Neural progenitor cell (in vitro differentiated cells): ENCODE data around the gene GAGE12J.

ENCODE experiments used
- EZH2 ChIP-seq: fragments of 200-600 bp; sonication (generic); IDR thresholded peaks from 2 replicates; pipeline ENCODE4 v1.6.1; 2017; ENCODE audit warnings: antibody characterized with exemption, mild to moderate bottlenecking, moderate library complexity
- EZH2phosphoT487 ChIP-seq: fragments of 200-600 bp; sonication (generic); IDR thresholded peaks from 2 replicates; pipeline ENCODE4 v1.6.1; 2017; ENCODE audit warnings: antibody characterized with exemption
- TF ChIP-seq, protein P1 (sequence below): fragments of 200-600 bp; sonication (generic); IDR thresholded peaks from 2 replicates; pipeline ENCODE4 v1.5.1; 2017; ENCODE audit warnings: antibody characterized with exemption, mild to moderate bottlenecking

DNA sequence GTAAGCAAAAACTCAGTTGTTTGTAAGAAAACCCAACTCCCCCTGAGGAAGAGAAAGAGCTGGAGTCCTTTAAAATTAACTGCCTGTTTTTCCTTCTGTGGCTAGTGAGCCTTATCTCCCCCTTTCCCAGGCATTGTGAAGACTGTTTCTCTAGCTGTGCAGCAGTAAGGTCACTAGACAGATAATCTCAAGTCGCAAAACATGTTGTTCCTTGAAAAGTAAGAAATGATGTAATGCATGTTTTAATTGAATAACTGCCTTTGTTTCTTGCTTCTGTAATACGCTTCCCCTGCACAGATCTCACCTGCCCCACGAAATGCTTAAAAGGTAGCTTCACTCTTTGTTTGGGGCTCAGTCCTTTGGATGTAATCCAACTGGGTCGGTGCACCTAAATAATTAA is 5.8 kb upstream of the GAGE12J start:
- TF ChIP-seq, protein P1, sequence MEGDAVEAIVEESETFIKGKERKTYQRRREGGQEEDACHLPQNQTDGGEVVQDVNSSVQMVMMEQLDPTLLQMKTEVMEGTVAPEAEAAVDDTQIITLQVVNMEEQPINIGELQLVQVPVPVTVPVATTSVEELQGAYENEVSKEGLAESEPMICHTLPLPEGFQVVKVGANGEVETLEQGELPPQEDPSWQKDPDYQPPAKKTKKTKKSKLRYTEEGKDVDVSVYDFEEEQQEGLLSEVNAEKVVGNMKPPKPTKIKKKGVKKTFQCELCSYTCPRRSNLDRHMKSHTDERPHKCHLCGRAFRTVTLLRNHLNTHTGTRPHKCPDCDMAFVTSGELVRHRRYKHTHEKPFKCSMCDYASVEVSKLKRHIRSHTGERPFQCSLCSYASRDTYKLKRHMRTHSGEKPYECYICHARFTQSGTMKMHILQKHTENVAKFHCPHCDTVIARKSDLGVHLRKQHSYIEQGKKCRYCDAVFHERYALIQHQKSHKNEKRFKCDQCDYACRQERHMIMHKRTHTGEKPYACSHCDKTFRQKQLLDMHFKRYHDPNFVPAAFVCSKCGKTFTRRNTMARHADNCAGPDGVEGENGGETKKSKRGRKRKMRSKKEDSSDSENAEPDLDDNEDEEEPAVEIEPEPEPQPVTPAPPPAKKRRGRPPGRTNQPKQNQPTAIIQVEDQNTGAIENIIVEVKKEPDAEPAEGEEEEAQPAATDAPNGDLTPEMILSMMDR: no peak
- no peak for TF ChIP-seq EZH2
- no peak for TF ChIP-seq EZH2phosphoT487
